CMK (cell line): ENCODE data around the gene ALG10.
"Not testable (repeated sequence)": the region's sequence is repeated elsewhere in the genome, so short reads cannot be mapped to it uniquely, and the experiment has no call there.

Experiments
- DNase-seq: peaks from one replicate; pipeline ENCODE4 v3.0.0-alpha.2; 2010; ENCODE audit warnings: low read depth

ALG10 gene, protein sequence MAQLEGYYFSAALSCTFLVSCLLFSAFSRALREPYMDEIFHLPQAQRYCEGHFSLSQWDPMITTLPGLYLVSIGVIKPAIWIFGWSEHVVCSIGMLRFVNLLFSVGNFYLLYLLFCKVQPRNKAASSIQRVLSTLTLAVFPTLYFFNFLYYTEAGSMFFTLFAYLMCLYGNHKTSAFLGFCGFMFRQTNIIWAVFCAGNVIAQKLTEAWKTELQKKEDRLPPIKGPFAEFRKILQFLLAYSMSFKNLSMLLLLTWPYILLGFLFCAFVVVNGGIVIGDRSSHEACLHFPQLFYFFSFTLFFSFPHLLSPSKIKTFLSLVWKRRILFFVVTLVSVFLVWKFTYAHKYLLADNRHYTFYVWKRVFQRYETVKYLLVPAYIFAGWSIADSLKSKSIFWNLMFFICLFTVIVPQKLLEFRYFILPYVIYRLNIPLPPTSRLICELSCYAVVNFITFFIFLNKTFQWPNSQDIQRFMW

DNA sequence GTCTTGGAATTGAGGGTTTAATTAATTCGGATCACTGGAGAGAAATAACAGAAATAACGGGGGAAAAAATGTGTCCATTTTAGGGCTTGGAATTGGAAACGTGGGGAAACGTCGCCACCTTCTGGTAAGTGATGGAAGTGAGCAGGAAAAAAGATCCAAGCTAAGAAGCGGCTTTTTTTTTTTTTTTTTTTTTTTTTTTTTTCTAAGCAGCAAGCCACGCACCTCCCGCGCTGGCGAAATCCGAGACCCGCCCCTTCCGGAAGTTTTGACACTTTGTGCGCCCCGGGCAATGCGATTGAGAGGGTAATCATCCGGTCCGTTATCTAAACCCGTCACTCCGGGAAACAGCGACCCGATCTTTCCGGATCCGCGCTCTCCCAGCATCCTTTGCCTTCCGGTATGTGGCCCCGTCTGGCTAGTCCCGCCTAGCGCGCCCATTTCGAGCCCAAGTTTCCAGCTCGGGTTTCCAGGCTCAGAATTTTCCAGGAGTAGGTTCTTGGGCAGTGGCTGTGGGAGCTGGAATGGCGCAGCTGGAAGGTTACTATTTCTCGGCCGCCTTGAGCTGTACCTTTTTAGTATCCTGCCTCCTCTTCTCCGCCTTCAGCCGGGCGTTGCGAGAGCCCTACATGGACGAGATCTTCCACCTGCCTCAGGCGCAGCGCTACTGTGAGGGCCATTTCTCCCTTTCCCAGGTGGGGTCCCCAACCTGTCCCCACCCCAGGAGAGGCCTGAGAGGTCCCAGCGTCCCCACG is at the start of gene ALG10:
Gene ALG10, plus strand, starts transcription at position 418 of the 752 bp plus-strand sequence. Its CDS starts 104 bp downstream, at position 522.
- peak; percentile 78 for DNase-seq

DNA sequence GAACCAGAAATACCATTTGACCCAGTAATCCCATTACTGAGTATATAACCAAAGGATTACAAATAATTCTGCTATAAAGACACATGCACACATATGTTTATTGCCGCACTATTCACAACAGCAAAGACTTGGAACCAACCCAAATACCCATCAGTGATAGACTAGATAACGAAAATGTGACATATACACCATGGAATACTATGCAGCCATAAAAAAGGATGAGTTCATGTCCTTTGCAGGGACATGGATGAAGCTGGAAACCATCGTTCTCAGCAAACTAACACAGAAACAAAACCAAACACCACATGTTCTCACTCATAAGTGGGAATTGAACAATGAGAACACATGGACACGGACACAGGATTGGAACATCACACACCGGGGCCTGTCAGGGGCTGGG is 49.4 kb upstream of the ALG10 start:
- DNase-seq = not testable (repeated sequence)

DNA sequence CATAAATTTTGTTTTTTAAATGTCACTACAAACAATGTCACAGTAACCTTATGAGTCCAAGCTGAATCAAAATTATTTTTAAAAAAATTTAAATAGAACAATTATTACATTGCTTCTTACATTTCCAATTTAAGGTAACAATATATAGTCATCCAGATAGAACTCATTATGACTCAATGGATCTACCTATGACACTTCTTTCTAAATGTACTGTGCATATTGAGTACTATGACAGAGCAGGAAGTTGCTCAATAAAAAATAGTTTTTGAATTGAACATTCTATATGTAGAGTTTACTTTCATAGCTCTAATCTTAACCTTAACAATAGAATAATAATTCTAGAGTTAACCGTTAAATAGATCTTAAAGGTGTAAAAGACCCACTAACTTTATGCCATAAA is 44.4 kb upstream of the ALG10 start:
- no peak for DNase-seq

DNA sequence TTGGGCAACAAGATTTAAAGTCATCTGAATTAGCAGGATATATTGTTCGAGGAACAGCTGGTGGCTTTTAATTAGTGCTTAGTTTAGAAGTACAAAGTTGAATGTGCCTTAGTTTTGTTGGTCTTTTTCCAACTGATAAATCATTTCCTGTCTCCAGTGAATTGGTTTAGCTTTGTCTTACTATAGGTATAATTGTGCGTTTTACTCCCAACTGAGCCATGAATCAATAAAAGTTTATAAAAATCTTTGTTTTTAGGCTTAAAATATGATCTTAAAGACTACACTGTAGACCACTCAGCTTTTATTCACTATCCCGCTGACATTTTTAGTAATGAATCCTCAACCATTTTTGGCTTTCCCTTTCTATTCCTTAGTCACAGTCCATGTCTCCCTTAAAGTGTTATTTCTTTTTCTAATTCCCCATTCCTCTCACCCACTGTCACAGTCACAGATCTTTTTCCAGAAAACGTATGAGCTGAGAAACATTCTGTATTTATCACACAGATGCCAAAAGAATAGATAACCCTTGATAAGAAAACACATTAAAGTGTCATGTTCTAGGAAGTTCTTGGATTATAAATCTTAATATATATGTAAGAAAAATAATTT is 34.0 kb upstream of the ALG10 start:
- DNase-seq = no peak

DNA sequence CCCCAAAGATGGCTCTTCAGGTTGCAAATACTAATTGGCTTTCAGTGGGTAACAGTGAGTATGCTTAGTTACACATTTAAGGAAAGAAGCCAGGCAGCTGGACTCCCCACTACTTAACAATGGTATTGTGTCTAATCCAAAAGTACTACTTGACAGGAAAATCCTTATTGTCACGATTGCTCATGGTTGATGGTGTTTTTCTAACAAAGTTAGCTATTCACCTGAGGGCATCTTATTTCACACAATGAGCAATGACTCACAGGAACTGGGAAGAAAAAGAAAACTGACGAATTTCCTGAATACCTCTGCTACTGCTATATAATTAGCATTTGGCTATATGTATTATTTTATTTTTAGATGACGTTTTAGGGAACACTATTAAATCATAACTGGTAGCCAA is 33.4 kb upstream of the ALG10 start:
- no peak for DNase-seq

DNA sequence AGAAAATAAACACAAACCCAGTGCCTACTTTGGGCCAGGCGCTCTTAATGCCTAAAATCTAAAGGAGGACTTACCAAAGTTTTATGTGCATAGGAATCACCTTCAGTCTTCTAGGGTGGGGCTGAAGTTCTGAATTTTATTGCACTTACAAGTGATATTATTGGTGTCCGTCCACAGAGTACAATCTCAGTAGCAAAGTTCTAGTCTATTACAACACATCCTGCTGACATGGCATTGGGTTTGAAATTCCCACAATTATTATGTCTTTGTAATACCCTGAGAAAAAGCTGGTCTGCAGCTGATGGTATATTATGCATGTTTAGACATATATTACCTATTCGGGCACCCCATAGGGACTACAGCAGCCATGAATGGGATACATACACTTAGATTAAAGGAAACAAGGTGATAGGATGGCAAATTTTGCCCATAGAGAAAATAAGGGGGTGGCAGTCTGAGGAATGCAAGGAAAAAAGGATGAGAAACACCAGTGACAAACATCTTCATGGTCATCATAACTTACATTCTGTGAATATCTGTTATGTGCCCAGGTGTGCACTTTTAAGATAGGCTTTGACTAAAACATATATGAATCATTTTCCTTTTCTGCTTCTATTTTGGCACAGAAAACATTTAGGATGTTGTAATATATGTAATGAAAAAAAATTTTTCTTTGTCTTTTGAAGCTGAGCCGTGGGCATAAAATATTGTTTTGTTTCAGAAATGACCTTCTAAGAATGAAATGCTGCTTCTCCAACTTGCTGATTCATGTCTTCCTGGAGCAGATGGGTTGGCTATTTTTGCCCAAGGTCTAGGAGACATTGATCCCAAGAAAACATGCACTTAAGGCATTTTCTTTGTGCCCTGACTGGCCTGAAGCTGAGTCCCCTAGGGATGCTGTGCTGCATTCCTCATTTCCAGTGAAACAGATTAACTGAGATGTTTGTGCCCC is 27.2 kb upstream of the ALG10 start:
- no peak for DNase-seq

DNA sequence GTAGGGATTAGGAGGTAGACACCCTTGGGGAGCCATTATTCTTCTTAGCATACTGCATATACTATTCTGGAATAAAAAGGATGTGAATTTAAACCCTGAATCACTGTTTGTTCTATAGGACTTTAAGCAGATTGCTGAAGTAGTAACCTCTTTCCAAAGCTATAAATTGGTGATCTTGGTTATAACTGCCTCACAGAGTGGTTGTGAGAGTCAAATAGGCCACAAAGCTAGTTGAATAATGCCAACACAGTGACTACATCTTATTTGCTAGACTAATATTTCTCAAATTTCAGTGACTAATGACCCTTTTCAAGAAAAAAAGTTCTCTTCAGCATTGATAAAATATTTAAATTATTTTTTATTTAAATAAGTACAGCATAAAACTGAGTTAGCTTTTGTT is 13.5 kb upstream of the ALG10 start:
- DNase-seq = not testable (repeated sequence)

DNA sequence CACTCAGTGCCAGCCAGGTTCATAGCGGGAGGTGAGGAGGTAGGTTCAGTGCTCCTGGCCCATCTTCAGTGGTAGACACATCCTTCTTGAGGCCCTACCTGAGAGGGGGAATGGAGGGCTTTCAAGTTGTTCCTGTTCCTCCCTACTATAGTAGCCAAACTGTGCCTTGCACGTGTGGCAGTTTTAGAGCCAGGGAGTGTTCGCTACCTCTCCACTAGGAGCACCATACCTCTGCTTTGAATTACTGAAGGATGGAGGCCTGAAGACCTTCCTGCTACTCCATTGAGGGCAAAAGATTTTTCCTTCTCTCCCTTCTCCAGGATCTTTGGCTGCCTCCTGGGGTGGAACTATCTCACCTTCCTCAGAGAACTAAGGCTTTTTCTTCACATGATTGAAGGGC is 5.9 kb upstream of the ALG10 start:
- no peak for DNase-seq

DNA sequence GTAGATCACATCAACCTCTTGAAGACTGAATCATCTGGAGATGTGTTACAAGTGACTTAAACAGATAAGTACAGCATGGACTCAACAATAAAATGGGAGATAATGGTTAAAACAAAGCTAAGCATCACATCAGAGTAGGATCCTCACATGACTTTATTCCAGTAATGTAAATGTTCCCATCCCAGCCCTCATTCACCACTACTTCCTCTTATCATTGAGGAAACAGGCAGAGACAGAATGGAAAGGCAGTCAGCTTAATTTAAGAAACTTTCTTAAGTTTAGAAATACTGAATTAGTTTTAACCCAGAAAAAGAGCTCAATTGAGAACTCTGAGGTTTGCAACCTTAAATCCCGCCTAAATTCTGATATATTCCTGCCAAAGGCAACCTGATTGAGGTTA is 1.2 kb upstream of the ALG10 start:
- no peak for DNase-seq

DNA sequence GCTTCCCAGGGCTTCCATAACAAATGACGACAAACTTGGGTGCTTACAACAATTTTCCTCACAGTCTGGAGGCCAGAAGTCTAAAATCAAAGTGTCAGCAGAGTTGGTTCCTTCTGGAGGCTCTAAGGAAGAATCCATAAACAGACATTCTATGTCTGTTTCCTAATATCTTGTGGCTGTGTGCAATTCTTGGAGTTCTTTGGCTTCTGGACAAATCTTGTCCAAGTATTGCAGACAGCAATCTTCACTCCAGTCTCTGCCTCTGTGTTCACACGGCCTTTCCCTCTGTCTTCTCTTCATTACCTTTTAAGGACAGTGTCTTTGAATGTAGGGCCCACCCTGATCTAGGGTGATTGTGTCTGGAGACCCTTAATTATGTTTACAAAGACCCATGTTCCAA is 5.4 kb downstream of the ALG10 start:
- not testable (repeated sequence) for DNase-seq

DNA sequence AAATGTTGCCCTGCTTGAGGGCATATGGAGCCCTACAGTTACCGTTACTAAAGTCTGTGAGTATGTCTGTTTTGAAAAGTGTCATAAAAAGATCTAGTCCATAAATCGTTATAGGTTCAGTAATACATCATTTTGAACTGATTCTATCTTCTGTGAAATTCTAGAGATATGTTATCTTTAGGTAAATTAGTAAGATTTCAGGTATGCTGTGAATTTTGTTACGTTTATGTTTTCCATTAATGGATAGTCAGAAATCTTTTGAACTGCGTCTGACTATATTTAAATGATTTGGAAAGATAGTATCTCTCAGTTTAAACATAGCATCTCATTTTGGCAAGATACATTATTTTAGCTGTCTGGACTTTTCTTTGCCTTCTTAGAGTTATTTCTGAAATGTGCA is 8.3 kb downstream of the ALG10 start:
- no peak for DNase-seq

DNA sequence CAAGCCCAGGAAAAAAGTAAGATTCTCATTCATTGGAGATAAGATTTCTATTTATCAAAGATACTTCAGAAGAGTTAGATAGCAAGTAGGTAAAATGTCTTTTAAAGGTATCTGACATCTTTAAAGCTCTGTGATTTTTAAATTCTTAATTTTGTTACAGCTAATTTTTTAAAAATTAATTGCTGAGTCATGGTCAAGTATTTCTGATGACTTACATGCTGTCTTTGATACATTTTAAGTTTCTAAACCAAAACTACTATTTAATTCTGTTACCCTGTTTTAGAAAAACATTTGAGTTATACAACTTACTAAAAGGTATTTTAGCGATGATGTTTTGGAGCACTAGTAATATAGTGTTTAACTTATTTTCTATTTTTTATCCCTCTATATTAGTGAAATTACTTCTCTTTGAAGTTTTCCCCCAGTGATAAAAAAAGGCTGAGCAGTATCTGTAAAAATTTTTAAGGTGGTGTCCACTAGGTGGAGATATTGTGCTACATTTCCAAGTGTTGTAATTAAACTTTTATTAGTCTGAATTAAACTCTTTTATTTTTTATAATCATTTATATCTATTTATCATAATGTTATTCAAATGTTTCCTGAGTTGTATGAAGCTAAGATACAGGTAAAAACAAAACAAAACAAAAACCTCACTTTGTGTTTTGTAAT is 11.5 kb downstream of the ALG10 start:
- DNase-seq = no peak

DNA sequence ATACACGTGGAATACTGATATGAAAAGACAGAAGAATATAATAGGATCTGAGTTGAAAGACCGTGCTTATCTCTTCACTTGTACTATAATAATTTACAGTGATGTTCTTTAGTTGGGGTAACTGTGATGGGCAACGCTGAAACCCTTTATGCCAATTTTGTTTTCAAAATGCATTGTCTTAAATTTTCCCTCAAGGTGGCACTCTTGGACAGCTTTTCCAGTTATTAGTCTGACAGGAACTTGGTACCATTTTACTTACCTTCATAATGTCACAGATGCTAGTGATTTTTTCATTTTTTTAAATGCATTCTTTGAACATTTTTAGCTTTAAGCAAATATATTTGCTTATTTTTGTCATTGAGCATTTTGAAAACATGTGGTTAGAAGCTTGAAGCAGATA is 16.1 kb downstream of the ALG10 start:
- not testable (repeated sequence) for DNase-seq

DNA sequence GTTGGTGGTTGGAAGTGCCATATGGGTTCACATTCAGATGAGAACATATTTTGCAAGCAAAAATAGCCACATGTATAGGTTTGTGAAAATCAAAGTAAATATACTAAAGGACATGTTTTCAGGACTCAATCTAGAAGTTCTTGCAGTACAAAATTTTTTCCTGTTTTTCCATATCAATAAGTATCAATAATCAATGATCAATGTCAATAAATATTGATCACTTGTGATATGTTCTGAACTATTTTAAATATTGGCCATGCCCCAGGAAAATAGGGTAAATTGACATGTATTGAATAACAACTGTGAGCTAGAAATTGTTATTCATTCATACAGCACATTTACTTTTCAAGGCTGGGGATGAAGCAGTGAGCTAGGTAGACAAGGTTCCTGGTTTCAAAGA is 24.3 kb downstream of the ALG10 start:
- no peak for DNase-seq

DNA sequence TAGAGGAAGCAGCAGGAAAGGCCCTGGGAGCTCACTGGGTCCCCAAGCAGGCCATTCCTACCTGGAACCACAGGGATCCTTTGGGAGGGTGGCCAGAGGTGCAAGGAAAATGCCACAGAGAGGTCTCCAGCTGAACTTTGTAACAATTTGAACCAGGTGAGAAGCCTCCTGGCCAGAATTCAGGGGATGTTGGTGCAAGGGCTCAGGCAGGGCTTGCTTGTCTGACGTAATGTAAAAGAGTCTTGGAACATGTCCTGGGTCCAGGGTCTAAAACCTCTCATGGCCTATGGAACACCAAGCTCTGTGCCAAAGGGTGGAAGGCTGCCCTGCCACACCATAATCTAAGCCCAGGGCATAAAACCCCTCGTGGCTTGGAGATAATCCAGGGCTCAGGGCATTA is 25.6 kb downstream of the ALG10 start:
- DNase-seq = not testable (repeated sequence)

DNA sequence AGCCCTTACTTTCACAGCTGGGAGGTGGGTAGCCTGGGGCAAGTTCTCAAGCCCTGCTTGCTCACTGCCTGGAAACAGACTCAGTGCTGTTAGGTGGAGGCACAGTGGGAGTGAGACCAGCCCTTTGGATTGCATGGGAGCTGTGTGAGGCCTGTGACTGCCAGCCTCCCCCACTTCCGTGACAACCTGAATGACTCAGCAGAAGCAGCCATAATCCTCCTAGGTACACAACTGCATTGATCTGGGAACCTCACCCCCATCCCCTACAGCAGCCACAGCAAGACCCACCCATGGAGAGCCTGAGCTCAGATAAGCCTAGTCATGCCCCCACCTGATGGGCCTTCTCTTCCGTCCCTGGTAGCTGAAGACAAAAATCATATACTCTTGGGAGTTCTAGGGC is 26.4 kb downstream of the ALG10 start:
- no peak for DNase-seq

DNA sequence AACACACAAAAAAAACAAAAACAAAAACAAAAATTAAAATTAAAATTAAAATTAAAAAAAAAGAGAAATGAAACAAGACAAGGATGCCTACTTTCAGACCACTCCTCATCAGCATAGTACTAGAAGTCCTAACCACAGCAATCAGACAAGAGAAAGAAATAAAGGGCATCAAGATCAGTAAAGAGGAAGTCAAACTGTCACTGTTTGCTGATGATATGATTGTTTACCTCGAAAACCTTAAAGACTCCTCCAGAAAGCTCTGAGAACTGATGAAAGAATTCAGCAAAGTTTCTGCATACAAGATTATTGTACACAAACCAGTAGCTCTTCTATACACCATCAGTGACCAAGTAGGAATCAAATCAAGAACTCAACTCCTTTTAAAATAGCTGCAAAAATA is 29.2 kb downstream of the ALG10 start:
- peak; percentile 29 for DNase-seq

DNA sequence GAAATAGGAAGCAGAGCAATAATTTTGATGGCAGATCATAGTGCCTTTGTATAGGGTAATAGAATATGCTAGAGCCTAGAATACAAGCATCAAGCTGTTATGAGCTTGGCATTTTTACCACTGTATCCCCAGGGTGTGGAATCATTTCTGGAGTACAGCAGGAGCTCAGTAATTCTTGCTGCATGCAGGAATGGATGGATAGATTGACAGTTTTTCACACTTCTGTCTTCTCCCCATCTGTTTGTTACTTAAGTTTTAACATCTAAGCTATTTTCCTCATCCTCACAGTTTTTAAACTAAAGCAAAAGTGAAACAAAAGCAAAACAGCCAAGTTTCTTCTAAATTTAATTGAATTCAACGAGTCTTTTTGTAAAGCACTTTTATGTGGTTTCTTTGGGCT is 32.6 kb downstream of the ALG10 start:
- DNase-seq = no peak
